A549 (cell line): ENCODE data around the gene CERKL. TPM values are rescaled to one million over a fixed set of nuclear protein-coding genes. Genes with fewer than 3 reads are reported as not detected.

Experiments used
- ATAC-seq, 2 experiments: fragments of 200-7000 bp in 1 of 2; fragments of >200 bp in 1 of 2; cut with Nextera tagmentation in 1 of 2; cut with Tn5 transposase in 1 of 2; 3 replicates each; pipeline versions ENCODE4 v1.8.0 to v1.9.1; 2018 to 2020; ENCODE audit warnings: mild to moderate bottlenecking in 1 of 2, moderate library complexity in 1 of 2
- CTCF ChIA-PET: fragments of 300-600 bp; sonication (Branson Sonifier 250); formaldehyde crosslinking; extraction: SDS; loops from one replicate; lab custom pipeline; 2021; ENCODE audit warnings: antibody characterized with exemption, inconsistent platforms; lab: Yijun Ruan, JAX
- POLR2A ChIA-PET: fragments of 350-600 bp; formaldehyde crosslinking; extraction: SDS; loops from one replicate; lab custom pipeline; 2021; ENCODE audit warnings: antibody characterized with exemption, inconsistent platforms; lab: Yijun Ruan, JAX
- DNase-seq, 2 experiments: peaks; one replicate each; pipeline versions ENCODE4 v3.0.0 to v3.0.0-alpha.2; 2011 to 2016; ENCODE audit warnings: low read depth in 1 of 2, low spot score in 1 of 2
- FAIRE-seq: peaks from 2 replicates; lab custom pipeline; 2011; peaks lifted over from hg19 to GRCh38; lab: Jason Lieb, UNC
- H3K27ac ChIP-seq, 2 experiments: fragments of >200 bp; sonication (Bioruptor Twin); formaldehyde crosslinking; 3 replicates each; pipeline ENCODE4 v1.5.1; 2016 to 2017
- H3K4me1 ChIP-seq: fragments of >200 bp; sonication (Bioruptor Twin); formaldehyde crosslinking; 3 replicates; pipeline ENCODE4 v1.6.1; 2016
- H3K4me2 ChIP-seq: fragments of >200 bp; sonication (Bioruptor Twin); formaldehyde crosslinking; 3 replicates; pipeline ENCODE4 v1.6.1; 2016
- H3K4me3 ChIP-seq: fragments of >200 bp; sonication (Bioruptor Twin); formaldehyde crosslinking; 3 replicates; pipeline ENCODE4 v1.5.1; 2016
- H3K9me3 ChIP-seq: fragments of >200 bp; sonication (Bioruptor Twin); formaldehyde crosslinking; 3 replicates; pipeline ENCODE4 v1.6.1; 2016
- CBX2 ChIP-seq: fragments of 200-600 bp; sonication (generic); IDR thresholded peaks from 2 replicates; pipeline ENCODE4 v1.6.1; 2016; ENCODE audit warnings: low read depth, mild to moderate bottlenecking, borderline replicate concordance
- CEBPB ChIP-seq, 2 experiments: fragments of >200 bp in 1 of 2; sonication (Bioruptor Twin) in 1 of 2; formaldehyde crosslinking in 1 of 2; IDR thresholded peaks; 2 replicates each; pipeline ENCODE4 v1.6.1; 2012 to 2016
- EP300 ChIP-seq, 2 experiments: fragments of >200 bp; sonication (Bioruptor Twin); formaldehyde crosslinking; IDR thresholded peaks; 2 replicates in 1 of 2; 3 replicates in 1 of 2; pipeline ENCODE4 v1.6.1; 2016 to 2017
- GATA3 ChIP-seq: IDR thresholded peaks from 2 replicates; pipeline ENCODE4 v1.6.1; 2012; ENCODE audit warnings: borderline replicate concordance
- HEYL ChIP-seq: fragments of 250-450 bp; sonication (Bioruptor Pico); IDR thresholded peaks from 2 replicates; pipeline ENCODE4 v1.8.0; 2021; ENCODE audit warnings: mild to moderate bottlenecking, moderate library complexity
- HOXA7 ChIP-seq: fragments of 250-450 bp; sonication (Bioruptor Pico); IDR thresholded peaks from 2 replicates; pipeline ENCODE4 v1.5.0; 2020; ENCODE audit warnings: mild to moderate bottlenecking, moderate library complexity
- JUNB ChIP-seq: fragments of >200 bp; sonication (Bioruptor Twin); formaldehyde crosslinking; IDR thresholded peaks from 2 replicates; pipeline ENCODE4 v1.6.1; 2016
- MAFK ChIP-seq: fragments of 450-650 bp; IDR thresholded peaks from 2 replicates; pipeline ENCODE4 v1.6.1; 2014; ENCODE audit not compliant: partially characterized antibody
- MYC ChIP-seq: IDR thresholded peaks from 2 replicates; pipeline ENCODE4 v1.6.1; 2012; ENCODE audit warnings: mild to moderate bottlenecking, inconsistent platforms, low read length, improper control_type of control experiment, borderline replicate concordance
- NPAS2 ChIP-seq: fragments of 250-450 bp; sonication (Bioruptor Pico); IDR thresholded peaks from 2 replicates; pipeline ENCODE4 v1.8.0; 2022; ENCODE audit warnings: mild to moderate bottlenecking, moderate library complexity, borderline replicate concordance
- PHF8 ChIP-seq: fragments of 200-600 bp; sonication (generic); IDR thresholded peaks from 2 replicates; pipeline ENCODE4 v1.6.1; 2016; ENCODE audit warnings: low read depth, mild to moderate bottlenecking, antibody characterized with exemption, moderate library complexity, borderline replicate concordance
- POLR2A ChIP-seq: IDR thresholded peaks from 2 replicates; pipeline ENCODE4 v1.6.1; 2012; ENCODE audit warnings: mild to moderate bottlenecking, low read length
- RCOR1 ChIP-seq: fragments of 150-350 bp; IDR thresholded peaks from 2 replicates; pipeline ENCODE4 v1.6.1; 2014; ENCODE audit warnings: antibody characterized with exemption, low read length, low read depth
- RNF2 ChIP-seq: fragments of 200-600 bp; sonication (generic); IDR thresholded peaks from 2 replicates; pipeline ENCODE4 v1.6.1; 2016; ENCODE audit warnings: low read depth, mild to moderate bottlenecking, antibody characterized with exemption, moderate library complexity, borderline replicate concordance
- SREBF2 ChIP-seq: fragments of 450-650 bp; IDR thresholded peaks from 2 replicates; pipeline ENCODE4 v1.6.1; 2014; ENCODE audit warnings: mild to moderate bottlenecking, moderate library complexity
- TFCP2L1 ChIP-seq: fragments of 250-450 bp; sonication (Bioruptor Pico); IDR thresholded peaks from 2 replicates; pipeline ENCODE4 v1.5.0; 2021; ENCODE audit warnings: mild to moderate bottlenecking
- ZNF302 ChIP-seq: fragments of 250-450 bp; sonication (Bioruptor Pico); IDR thresholded peaks from 2 replicates; pipeline ENCODE4 v1.9.0; 2021; ENCODE audit warnings: inconsistent platforms, mild to moderate bottlenecking, moderate library complexity
- WGBS: methylation state at CpG from one replicate; pipeline ENCODE4 v1.1.6; 2017; ENCODE audit errors: missing lambda C conversion rate; 5-methylcytosine and 5-hydroxymethylcytosine counted together
- polyA plus RNA-seq, 4 experiments: library from polyadenylated mRNA; depleted of rRNA in 3 of 4; stranded (reverse); fragments of >200 nt; fragmentation: RNase III in 1 of 4; extraction: RNeasy Plus Mini Kit Qiagen cat#74134 plus additional on column Dnase treatment in 1 of 4; gene quantifications; 2 replicates in 3 of 4; 3 replicates in 1 of 4; pipeline ENCODE4 v1.2.3, GENCODE V29; 2011 to 2017
- TF ChIP-seq, protein P1 (sequence below): IDR thresholded peaks from 2 replicates; pipeline ENCODE4 v1.6.1; 2012; ENCODE audit warnings: low read depth, borderline replicate concordance
- TF ChIP-seq, protein P2 (sequence below): fragments of 250-450 bp; sonication (Bioruptor Pico); IDR thresholded peaks from 2 replicates; pipeline ENCODE4 v1.5.0; 2021; ENCODE audit warnings: mild to moderate bottlenecking, moderate library complexity, borderline replicate concordance
- TF ChIP-seq, protein P3 (sequence below): fragments of 200-600 bp; sonication (generic); IDR thresholded peaks from 2 replicates; pipeline ENCODE4 v1.6.1; 2016; ENCODE audit warnings: antibody characterized with exemption, mild to moderate bottlenecking, moderate library complexity
- TF ChIP-seq, protein P4 (sequence below): fragments of >200 bp; sonication (Bioruptor Twin); formaldehyde crosslinking; IDR thresholded peaks from 3 replicates; pipeline ENCODE4 v1.6.1; 2016
- TF ChIP-seq, protein P5 (sequence below): IDR thresholded peaks from 2 replicates; pipeline ENCODE4 v1.6.1; 2012
- TF ChIP-seq, protein P6 (sequence below): fragments of 150-350 bp; IDR thresholded peaks from 2 replicates; pipeline ENCODE4 v1.6.1; 2014; ENCODE audit warnings: low read depth, mild to moderate bottlenecking, low read length

The CERKL gene
- polyA plus RNA-seq, 2 of the 4 experiments (the other 2 are of a cell fraction): 0.30 to 0.85 TPM

DNA sequence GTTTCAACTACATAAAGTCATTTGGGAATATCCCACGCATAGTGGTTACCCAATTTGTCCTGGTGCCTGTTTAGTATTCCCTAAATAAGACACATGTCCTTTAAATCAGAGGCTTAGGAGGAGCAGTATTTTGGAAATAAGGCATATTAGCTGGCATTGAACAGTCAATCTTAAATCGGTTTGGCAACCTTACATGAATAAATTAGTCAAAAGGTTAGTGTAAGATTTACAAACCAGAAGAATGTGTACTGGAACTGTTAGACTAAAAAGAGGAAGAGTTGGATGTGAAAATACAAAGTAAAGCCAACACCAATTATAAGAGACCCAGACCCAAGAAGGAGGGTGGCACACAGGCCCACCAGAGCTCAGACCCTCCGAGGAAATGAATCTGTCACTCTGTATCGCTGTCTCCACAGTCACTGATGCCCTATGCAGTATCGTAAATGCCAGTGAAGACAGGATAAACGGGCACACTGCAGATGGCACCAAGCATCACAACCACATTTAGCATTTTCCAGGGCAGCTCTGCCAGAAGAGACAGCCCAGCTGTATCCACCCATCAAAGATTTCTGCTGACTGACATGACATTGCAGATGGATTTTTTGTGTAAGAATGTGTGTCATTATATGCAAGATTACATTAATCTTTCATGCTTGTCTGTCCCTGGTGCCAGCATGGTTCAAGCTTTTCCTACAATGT lies 90.4 kb downstream of the CERKL start:
- Histone ChIP-seq H3K4me1 (no peaks in the 10 kb centered on the region), H3K27ac (no peak overlapping the region), H3K4me3 (no peak overlapping the region), H3K4me2 (no peak overlapping the region), H3K9me3 (no peaks in the 10 kb centered on the region)
- no peak for FAIRE-seq
- POLR2A ChIA-PET: no interaction called here
- WGBS: 27% methylated on average over 6 of the region's 6 CpGs
- TF ChIP-seq, protein P1, sequence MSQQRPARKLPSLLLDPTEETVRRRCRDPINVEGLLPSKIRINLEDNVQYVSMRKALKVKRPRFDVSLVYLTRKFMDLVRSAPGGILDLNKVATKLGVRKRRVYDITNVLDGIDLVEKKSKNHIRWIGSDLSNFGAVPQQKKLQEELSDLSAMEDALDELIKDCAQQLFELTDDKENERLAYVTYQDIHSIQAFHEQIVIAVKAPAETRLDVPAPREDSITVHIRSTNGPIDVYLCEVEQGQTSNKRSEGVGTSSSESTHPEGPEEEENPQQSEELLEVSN: no peak
- TF ChIP-seq RCOR1 (no peak), EP300 (IDR thresholded peaks at IDR 0.05) (no peak), GATA3 (no peak), TFCP2L1 (CRISPR knock-in tag) (no peak), HOXA7 (no peak), HEYL (CRISPR knock-in tag) (no peak), POLR2A (no peak)
- TF ChIP-seq, protein P2, sequence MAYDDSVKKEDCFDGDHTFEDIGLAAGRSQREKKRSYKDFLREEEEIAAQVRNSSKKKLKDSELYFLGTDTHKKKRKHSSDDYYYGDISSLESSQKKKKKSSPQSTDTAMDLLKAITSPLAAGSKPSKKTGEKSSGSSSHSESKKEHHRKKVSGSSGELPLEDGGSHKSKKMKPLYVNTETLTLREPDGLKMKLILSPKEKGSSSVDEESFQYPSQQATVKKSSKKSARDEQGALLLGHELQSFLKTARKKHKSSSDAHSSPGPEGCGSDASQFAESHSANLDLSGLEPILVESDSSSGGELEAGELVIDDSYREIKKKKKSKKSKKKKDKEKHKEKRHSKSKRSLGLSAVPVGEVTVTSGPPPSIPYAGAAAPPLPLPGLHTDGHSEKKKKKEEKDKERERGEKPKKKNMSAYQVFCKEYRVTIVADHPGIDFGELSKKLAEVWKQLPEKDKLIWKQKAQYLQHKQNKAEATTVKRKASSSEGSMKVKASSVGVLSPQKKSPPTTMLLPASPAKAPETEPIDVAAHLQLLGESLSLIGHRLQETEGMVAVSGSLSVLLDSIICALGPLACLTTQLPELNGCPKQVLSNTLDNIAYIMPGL (CRISPR knock-in tag): no peak
- TF ChIP-seq, protein P3, sequence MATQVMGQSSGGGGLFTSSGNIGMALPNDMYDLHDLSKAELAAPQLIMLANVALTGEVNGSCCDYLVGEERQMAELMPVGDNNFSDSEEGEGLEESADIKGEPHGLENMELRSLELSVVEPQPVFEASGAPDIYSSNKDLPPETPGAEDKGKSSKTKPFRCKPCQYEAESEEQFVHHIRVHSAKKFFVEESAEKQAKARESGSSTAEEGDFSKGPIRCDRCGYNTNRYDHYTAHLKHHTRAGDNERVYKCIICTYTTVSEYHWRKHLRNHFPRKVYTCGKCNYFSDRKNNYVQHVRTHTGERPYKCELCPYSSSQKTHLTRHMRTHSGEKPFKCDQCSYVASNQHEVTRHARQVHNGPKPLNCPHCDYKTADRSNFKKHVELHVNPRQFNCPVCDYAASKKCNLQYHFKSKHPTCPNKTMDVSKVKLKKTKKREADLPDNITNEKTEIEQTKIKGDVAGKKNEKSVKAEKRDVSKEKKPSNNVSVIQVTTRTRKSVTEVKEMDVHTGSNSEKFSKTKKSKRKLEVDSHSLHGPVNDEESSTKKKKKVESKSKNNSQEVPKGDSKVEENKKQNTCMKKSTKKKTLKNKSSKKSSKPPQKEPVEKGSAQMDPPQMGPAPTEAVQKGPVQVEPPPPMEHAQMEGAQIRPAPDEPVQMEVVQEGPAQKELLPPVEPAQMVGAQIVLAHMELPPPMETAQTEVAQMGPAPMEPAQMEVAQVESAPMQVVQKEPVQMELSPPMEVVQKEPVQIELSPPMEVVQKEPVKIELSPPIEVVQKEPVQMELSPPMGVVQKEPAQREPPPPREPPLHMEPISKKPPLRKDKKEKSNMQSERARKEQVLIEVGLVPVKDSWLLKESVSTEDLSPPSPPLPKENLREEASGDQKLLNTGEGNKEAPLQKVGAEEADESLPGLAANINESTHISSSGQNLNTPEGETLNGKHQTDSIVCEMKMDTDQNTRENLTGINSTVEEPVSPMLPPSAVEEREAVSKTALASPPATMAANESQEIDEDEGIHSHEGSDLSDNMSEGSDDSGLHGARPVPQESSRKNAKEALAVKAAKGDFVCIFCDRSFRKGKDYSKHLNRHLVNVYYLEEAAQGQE: no peak
- ATAC-seq: no peak
- DNase-seq: no peak
- CTCF ChIA-PET: interaction anchor here (1.0 kb wide), 1 partner anchor 148 kb away, joined by 3 read pairs; no protein-coding TSS in a partner anchor

DNA sequence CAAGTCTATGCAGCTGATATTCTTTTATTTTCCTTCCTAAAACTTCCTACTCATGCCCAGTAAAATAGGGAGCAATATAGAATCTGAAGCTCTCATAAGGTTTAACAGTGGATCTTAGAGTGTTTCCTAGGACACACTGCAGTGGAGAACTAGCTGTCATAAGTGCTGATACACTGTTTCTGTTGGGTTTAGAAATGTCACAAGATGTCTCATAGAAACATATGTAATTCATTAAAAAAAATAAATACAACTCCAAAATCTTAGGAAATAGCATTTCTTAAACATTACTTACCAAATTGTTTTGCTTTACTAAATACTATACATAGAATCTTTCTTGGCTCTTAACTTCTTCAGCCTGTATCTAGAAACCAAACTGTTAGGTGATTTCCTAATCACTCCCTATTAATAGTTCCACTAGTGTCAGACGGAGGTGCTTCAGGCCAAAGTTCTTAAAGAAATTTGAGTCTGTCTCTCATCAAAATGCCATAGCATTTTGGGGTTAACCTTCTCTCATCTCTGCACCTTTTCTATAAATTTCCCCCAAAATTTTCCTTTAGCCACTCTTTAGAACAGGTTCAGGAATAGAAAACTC lies 93.7 kb downstream of the CERKL start:
- Histone ChIP-seq H3K27ac (no peak overlapping the region), H3K4me2 (no peak overlapping the region), H3K4me3 (no peak overlapping the region), H3K4me1 (no peaks in the 10 kb centered on the region), H3K9me3 (no peaks in the 10 kb centered on the region)
- DNase-seq (no peak), ATAC-seq (no peak), FAIRE-seq (no peak)
- ChIA-PET CTCF (interaction anchor here (1.3 kb wide), 1 partner anchor 152 kb away, joined by 3 read pairs; no protein-coding TSS in a partner anchor), POLR2A (no interaction called here)
- 58% methylated on average over 1 of the region's 1 CpG for WGBS
- TF ChIP-seq SREBF2: no peak
- TF ChIP-seq JUNB: no peak
- no peak for TF ChIP-seq CBX2
- TF ChIP-seq, protein P4, sequence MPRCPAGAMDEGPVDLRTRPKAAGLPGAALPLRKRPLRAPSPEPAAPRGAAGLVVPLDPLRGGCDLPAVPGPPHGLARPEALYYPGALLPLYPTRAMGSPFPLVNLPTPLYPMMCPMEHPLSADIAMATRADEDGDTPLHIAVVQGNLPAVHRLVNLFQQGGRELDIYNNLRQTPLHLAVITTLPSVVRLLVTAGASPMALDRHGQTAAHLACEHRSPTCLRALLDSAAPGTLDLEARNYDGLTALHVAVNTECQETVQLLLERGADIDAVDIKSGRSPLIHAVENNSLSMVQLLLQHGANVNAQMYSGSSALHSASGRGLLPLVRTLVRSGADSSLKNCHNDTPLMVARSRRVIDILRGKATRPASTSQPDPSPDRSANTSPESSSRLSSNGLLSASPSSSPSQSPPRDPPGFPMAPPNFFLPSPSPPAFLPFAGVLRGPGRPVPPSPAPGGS: no peak
- TF ChIP-seq MAFK: no peak
- no peak for TF ChIP-seq MYC
- no peak for TF ChIP-seq NPAS2 (CRISPR knock-in tag)
- TF ChIP-seq PHF8: no peak
- no peak for TF ChIP-seq CEBPB (IDR thresholded peaks at IDR 0.05)
- TF ChIP-seq, protein P5, sequence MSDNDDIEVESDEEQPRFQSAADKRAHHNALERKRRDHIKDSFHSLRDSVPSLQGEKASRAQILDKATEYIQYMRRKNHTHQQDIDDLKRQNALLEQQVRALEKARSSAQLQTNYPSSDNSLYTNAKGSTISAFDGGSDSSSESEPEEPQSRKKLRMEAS: no peak
- TF ChIP-seq ZNF302: no peak
- no peak for TF ChIP-seq RNF2
- TF ChIP-seq, protein P3: no peak
- no peak for TF ChIP-seq HOXA7
- TF ChIP-seq, protein P6, sequence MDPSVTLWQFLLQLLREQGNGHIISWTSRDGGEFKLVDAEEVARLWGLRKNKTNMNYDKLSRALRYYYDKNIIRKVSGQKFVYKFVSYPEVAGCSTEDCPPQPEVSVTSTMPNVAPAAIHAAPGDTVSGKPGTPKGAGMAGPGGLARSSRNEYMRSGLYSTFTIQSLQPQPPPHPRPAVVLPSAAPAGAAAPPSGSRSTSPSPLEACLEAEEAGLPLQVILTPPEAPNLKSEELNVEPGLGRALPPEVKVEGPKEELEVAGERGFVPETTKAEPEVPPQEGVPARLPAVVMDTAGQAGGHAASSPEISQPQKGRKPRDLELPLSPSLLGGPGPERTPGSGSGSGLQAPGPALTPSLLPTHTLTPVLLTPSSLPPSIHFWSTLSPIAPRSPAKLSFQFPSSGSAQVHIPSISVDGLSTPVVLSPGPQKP: no peak
